NOMO-1 (cell line): ENCODE results near the gene NAA16.
A peak's percentile ranks its signal among the peaks of the same experiment; 100 is the strongest.
"Not testable (repeated sequence)": the region's sequence is repeated elsewhere in the genome, so short reads cannot be mapped to it uniquely, and the experiment has no call there.

Experiments used
- DNase-seq, 2 experiments: peaks; one replicate each; lab custom pipeline; 2025; ENCODE audit not compliant: unreplicated experiment in 2 of 2; lab: John Stamatoyannopoulos, UW

The NAA16 gene

DNA sequence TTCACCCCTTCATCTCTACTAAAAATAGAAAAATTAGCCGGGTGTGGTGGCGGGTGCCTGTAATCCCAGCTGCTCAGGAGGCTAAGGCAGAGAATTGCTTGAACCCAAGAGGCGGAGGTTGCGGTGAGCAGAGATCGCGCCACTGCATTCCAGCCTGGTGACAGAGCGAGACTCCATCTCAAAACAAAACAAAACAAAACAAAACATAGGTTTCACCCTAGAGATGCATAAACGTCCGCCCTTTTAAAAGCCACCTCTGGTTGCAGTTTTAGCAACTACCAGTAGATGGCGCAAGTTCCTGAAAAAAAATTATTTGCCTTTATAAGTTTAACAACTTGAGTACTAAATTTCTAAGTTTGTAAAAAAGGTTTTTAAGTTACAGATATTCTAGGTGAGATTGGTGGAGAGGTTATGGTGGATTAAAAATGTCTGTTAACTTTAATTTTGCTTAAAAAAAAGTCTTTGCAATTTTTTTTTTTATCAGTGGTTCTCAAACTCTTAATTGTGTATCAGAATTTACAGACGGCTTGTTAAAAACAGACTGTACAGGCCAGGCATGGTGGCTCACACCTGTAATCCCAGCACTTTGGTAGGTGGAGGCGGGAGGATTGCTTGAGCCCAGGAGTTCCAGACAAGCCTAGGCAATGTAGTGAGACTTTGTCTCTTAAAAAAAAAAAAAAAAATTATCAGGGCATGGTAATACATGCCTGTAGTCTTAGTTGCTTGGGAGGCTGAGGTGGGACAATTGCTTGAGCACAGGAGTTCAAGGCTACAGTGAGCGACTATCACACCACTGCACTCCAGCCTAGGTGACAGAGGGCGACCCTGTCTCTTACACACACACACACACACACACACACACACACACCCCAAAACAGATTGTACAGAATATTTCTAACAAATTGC, 42.1 kb downstream of the NAA16 start:
- DNase-seq, result peak; percentile 21 to 42

DNA sequence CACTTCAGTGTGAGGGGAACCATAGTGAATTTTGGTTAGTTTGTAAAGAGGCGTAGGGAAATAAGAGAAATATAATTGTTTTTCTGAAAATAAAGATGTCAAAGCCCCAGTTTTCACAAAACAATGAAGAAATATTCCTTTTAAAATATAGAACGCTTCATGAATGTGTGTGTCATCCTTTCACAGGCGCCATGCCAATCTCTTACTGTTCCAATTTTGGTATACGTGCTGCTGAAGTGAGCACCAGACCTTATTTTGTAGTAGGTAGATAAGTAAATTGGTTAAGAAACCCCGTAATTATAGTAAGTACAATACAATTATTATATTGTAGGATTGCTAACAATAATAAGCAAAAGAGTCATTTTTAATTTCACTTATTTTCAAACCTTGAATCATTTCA, 43.3 kb downstream of the NAA16 start:
- DNase-seq, result no peak

DNA sequence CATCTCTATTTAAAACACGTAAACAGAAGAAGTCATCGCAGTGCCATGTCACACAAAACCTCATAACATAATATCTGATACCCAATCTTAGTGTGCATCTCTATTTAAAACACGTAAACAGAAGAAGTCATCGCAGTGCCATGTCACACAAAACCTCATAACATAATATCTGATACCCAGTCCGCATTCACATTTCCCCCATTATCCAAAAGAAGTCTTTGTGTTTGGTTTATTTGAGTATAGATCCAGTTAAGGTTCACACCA, 45.2 kb downstream of the NAA16 start:
- DNase-seq, result not testable (repeated sequence)

DNA sequence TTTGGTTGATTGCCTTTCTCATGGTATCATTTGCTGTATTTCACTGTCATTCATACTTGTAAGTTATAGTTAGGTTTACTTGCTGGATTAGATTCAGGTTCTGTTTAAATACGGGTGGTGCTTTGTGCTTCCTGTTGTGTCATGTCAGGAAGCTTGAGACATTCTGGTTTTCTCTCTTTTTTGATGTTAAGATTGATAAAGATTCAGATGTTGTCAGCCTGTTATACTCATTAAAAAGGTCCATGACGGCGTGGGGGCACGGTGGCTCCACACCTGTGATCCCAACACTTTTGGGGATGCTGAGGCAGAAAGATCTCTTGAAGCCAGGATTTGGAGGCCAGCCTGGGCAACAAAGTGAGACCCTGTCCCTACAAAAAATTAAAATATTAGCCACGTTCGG, 45.7 kb downstream of the NAA16 start:
- DNase-seq, result no peak

DNA sequence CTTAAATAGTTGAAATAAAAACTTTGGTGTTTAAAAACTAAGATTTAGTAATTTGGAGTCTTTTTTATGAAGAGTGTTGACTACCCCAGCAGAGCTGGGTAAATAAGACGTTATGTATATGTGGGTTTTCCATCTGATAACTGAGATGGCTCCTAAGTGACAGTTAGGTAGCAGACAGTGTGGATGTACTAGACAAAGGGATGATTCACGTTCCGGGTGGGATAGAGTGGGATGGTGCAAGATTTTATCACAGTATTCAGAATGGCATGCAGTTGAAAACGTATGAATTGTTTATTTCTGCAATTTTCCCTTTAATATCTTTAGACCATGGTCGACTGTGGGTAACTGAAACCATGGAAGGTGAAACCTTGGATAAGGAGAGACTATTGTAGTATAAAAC, 50.4 kb downstream of the NAA16 start:
- DNase-seq, result no peak

DNA sequence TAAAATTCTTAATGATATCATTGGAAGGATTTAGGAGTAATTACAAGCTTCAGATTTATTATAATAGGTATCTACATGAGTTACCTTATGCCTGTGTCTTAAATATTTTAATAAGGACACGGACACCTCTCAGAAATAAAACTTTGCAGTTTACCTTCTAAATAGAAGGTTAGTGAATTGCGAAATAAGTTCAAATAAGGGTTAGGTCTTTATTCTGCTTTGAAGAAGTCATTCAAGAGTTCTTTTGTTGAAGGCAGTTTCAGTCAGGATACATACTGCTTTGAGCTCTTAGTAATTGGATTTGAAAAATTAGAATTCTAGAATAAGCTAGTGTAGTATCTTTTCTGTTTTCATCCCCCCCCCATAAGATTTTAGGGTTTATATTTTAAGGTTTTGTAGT, 53.0 kb downstream of the NAA16 start:
- DNase-seq, result no peak

DNA sequence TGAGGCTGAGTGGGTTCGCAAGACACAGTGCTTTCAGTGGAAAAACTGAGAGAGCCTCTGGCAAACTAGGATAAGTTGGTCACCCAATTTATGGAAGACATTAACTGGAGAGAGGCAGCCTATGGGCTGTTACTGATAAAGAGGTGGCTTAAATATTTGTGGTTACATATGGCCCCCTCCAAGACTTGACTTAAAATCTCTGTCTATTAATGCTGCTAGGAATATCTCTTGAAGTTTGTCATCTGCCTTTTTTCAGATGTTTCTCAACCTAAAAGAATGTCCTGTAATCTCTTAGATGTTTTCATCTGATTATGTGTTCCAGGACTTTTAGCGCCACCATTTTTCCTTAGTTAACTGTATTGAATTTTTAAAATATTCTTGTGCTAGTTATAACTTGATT, 54.6 kb downstream of the NAA16 start:
- DNase-seq, result no peak

DNA sequence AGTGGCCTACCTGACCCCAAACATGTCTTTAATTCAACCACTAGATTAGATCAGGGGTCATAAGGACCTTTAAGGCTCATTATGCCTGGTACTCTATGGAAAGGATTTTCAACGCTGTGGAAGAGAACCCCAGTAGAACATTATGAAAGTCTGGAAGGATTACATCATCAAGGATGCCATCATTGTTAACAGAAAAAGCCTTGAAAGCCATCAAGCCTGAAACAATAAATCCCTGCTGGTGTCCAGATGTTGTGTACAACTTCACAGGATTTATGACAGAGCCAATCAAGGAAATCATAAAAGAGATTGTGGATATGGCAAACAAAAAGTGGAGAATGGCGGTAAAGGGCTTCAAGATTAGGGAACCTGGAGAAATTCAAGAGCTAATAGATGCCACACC, 59.7 kb downstream of the NAA16 start:
- no peak for DNase-seq

DNA sequence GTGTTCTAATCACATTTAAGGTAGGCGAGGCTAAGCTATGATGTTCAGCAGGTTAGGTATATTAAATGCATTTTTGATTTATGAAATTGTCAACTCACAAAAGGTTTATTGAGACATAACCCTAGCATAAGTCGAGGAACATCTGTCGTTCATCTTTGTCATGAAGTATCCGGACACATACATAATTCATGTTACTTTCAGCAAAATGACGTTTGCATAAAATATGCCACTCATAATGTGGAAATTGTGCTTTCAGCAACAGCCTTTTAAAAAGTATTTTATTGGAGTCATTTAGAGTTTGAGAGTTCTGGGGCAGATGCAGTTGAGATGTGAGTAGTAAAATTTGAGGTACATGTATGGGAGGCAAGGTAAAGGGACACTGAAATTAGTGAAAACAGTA, 66.4 kb downstream of the NAA16 start:
- no peak for DNase-seq

DNA sequence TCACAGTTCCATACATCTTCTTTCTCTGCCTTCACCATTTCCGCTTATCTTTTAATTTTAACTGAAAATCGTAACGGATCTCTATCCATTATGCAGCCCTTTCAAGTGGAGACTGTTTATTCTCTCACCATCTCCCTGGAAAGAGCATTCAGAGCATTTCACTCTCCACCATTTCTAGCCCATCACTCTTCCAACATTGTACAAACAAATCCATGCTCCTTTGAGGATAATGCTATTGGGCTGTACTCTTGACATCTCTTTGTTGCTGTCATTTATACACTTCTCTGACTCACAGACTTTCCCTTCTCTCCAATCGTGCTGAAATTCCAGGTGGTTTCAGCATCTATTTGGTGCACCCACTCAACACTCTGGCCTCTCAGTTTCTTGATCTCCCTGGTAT, 71.4 kb downstream of the NAA16 start:
- DNase-seq, result no peak

DNA sequence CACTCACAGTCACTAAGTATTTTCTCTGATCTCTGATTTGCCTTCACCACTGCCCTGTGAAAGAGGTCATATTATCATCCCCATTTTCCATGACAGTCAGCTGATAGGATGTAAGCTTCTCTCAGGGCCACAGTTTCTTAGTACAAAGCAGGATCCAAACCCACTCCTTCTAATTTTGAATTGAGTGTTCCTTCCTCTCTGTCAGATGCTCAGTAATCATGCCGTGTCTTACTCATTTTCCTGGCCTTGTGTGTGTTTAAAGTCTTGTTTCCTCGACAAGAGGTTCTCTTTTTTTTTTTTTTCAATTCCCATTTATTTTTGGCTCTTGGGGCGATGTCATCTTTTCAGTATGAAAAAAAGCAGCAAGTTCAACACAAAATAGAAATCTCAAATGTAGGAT, 72.3 kb downstream of the NAA16 start:
- peak in 1 of 2 experiments; percentile 31 for DNase-seq

DNA sequence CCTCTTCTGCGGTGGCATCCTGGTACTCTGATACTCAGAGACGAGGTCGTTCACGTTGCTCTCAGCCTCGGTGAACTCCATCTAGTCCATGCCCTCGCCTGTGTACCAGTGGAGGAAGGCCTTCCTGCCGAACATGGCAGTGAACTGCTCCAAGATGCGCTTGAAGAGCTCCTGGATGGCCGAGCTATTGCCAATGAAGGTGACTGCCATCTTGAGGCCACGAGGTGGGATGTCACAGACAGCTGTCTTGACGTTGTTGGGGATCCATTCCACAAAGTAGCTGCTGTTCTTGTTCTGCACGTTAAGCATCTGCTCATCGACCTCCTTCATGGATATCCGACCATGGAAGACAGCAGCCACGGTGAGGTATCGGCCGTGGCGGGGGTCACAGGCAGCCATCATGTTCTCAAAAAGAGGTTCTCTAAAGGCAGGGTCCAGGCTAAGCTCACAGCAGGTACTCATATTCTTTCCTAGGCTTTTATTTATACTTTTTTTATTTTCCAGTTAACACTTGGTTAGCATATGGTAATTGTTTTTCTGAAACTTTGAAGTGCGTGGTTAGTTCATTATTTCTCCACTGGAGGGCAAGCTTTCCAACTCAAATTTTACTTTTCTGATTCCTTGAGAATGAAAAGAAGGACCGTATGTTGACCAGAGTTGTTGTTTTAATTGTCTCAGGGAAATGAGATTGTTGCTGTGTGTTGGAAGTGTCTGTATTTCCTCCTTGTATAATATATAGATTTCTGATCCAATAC, 73.9 kb downstream of the NAA16 start:
- peak in 1 of 2 experiments; percentile 13 for DNase-seq

DNA sequence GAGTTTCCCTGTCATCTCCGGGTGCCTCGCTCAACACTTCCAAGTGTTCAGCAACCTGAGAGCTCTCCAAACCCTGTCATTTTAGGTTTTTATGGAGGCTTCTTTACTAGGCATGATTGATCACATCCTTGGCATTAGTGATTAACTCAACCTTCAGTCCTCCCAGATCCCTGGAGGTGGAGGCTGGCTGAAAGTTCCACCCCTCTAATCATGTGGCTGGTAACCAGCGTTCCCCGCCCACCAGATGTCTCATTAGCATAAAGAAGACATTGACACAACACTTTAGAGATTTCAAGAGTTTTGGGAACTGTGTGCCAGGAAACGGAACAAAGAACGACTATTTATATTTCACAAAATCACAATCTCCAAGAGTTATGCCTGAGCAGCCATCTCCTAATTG, 75.1 kb downstream of the NAA16 start:
- no peak for DNase-seq

DNA sequence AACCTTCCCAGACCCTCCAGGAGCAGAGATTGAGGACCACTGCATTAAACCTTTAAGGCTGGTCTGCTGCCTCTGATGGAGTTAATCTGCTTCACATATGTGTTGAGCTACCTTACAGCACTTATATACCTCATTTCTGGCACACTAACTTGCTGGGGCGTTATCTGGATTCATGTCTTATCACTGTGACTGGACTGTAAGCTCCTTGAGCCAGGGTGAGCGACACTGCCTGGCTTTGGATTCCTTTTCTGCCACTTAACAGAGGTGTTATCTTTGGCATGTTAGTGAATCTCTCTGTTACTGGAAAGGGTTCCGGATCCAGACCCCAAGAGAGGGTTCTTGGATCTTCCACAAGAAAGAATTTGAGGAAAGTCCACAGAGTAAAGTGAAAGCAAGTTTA, 76.5 kb downstream of the NAA16 start:
- no peak for DNase-seq

DNA sequence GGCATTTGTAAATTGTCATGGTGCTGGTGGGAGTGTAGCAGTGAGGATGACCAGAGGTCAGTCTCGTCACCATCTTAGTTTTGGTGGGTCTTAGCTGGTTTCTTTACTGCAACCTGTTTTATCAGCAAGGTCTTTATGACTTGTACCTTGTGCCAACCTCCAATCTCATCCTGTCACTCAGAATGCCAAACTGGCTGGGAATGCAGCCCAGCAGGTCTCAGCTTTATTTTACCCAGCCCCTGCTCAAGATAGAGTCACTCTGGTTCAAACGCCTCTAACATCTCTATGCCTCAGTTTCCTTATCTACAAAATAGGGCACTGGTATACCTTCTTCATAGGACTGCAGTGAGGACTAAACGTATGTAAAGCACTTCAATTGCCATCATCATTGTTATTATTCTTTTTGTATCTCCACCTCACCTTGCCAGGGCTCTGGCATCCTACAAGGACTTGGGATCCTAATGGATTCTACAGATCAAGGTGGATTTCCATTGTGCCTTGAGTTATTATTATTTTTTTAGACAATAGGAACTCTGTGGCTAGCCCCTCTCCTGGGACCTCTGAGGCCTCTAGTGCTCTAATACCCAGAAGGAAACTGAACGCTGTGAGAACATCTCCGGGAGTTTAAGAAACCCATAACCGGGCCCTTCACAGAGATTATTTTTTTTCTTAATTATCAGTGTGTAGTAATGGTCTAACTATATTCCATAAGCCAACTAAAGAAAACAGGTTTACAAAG, 77.2 kb downstream of the NAA16 start:
- DNase-seq, result no peak

DNA sequence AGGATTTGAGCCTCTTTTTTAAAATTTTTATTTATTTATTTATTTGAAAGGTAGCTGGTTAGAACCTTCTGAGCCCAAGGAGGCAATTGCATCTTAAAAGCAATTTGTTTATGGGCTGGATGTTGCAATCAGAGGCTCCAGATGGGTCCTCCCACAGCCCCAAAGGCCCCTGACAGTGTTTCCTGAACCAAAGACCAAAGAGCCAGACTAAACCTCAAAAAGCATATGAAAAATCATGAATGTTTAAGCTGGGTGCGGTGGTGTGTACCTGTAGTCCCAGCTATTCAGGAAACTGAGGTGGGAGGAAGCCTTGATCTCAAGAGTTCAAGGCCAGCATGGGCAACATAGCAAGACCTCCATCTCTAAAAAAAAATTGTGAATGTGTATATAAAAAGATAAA, 78.5 kb downstream of the NAA16 start:
- no peak for DNase-seq

DNA sequence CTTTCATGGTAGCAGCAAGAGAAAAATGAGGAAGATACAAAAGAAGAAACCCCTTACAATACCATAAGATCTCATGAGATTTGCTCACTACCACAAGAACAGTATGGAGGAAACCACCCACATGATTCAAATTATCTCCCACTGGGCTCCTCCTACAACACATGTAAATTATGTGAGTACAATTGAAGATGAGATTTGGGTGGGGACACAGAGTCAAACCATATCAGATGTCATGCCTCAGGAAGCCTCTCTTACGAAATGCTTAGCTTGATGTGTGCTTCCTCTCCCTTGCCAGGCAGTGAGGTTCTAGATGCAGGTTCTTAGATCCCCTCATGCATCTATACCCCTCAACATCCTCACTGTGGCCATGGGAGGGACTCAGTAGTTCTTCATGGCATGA, 83.1 kb downstream of the NAA16 start:
- no peak for DNase-seq

DNA sequence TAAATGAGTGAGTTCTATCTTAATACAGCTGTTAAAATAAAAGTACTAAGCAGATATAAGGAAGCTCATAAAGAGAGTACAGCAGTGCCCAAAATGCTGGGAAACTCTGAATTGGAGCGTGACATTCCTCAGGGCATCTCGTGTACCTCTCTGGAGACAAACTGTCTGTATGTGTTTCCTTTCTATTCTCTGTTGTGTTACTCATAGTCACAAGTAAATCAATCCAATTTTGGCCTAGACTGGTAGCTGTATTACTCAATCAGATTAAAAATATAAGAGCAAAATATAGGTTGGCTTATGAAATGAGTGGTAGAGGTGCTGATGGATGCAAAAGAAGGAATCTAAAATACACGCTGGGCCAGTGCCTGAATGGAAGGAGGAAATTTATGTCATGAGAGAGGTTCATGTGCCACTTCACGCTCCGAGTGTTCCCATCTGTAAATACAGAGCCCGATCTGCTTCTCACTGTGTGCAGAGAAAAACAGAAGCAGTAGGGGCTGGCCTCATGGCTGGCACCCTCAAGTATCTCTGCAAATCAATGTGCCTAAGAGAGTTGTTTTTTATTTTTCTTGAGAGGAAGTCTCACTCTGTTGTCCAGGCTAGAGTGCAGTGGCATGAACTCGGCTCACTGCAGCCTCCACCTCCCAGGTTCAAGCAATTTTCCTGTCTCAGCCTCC, 87.6 kb downstream of the NAA16 start:
- peak; percentile 39 to 68 for DNase-seq

DNA sequence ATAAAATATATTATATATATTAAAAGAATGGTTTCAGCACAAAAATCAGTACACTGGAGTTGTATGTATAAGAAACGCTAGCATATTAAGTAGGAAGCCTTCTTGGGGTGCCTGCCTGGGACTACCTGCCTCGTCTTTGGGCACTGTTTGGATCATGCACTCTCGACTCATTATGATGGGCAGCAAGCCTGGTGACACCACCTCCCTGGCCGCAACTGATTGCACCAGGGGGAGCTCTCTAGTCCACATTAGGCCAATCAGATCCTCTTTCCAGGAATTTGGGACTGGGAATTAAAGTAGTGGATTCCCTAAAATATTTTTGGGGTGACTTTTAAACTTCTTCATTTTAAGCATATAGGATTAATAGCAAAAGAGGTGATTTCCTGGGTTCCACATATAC, 90.3 kb downstream of the NAA16 start:
- DNase-seq, result peak in 1 of 2 experiments; percentile 55

DNA sequence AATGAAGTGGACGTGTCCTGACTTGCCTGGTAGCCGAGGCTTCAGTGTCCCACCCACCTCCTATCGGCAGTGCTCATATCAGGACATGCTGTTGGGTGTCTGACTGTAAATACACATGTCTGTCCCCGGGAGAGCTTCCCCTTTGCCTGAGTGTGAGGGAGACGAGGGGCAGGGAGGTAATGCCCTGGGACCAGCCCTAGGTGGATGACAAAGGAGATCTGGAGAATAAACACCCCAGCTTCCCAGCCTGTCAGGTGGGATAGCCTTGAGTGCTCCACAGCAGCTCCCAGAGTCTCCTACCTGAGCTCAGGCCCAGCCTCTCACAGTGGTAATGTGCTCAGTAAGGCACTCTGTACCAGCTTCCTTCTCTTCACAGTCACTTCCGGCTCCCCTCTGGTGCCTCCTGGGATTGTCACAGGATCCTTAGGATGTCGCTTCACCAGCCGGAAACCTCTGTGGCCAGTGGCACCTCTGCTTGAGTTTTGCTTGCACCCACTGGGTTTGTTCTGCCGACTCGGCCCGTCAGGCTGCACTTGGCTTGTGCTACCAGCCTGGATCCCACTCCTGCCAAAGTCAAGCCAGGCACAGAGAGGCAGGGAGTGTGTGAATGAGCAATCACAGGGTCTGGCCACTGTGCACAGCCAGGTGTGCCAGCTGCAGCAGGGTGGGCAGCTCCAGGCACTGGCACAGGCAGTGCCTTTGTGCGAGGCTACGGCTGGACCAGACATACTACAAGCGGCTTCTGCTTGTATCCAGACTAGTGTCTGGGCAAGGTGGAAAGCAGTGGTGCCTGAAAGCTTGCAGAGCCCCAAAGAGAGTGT, 91.8 kb downstream of the NAA16 start:
- peak in 1 of 2 experiments; percentile 35 for DNase-seq
